Endothelial cell of umbilical vein (primary cell): Measurements from ENCODE around the gene TNFAIP6. TPM values are rescaled to one million over a fixed set of nuclear protein-coding genes. Genes with fewer than 3 reads are reported as not detected.
"Not testable (repeated sequence)": the region's sequence is repeated elsewhere in the genome, so short reads cannot be mapped to it uniquely, and the experiment has no call there.

Experiments
- Bru-seq: library from RNA; stranded (reverse); fragments of 400-500 nt; gene quantifications from one replicate; lab custom pipeline; 2021; lab: Mats Ljungman, UMichigan
- BruChase-seq, 2 experiments: library from RNA; stranded (reverse); fragments of 400-500 nt; gene quantifications; one replicate each; lab custom pipeline; 2021; lab: Mats Ljungman, UMichigan
- BruUV-seq: library from RNA; stranded (reverse); fragments of 400-500 nt; replicated peaks from 2 replicates; lab custom pipeline; 2021; lab: Mats Ljungman, UMichigan
- CTCF ChIA-PET: fragments of 300-600, 350-600 bp; sonication (Branson Sonifier 250); formaldehyde crosslinking; loops from one replicate; lab custom pipeline; 2021; ENCODE audit warnings: antibody characterized with exemption, inconsistent platforms; lab: Charles Lee
- POLR2A ChIA-PET: fragments of 300-600, 350-600 bp; sonication (Branson Sonifier 250); formaldehyde crosslinking; loops from one replicate; lab custom pipeline; 2021; ENCODE audit warnings: antibody characterized with exemption, inconsistent platforms; lab: Charles Lee
- DNase-seq: peaks from one replicate; pipeline ENCODE4 v3.0.0-alpha.2; 2011; ENCODE audit warnings: low read depth, low spot score
- FAIRE-seq: peaks from 2 replicates; lab custom pipeline; 2011; peaks lifted over from hg19 to GRCh38; lab: Jason Lieb, UNC
- H2AFZ ChIP-seq: 2 replicates; pipeline ENCODE4 v1.6.0; 2012; ENCODE audit warnings: low read depth, low read length, control low read depth, inconsistent platforms
- H3K27ac ChIP-seq: 2 replicates; pipeline ENCODE4 v1.5.1; 2011; ENCODE audit warnings: low read depth, mild to moderate bottlenecking, control low read depth, low read length, moderate library complexity; ENCODE audit not compliant: insufficient read depth
- H3K27me3 ChIP-seq, 2 experiments: 2 replicates each; pipeline versions ENCODE4 v1.6.0 to v1.6.1; 2011; ENCODE audit warnings: low read length in 2 of 2, mixed read lengths in 1 of 2; ENCODE audit not compliant: control insufficient read depth in 2 of 2, insufficient read depth in 2 of 2
- H3K36me3 ChIP-seq, 2 experiments: 2 replicates in 1 of 2; 3 replicates in 1 of 2; pipeline ENCODE4 v1.5.1; 2011; ENCODE audit warnings: low read length in 2 of 2, mild to moderate bottlenecking in 1 of 2, moderate library complexity in 1 of 2; ENCODE audit not compliant: control insufficient read depth in 2 of 2, insufficient read depth in 2 of 2; ENCODE audit errors: extremely low read depth in 1 of 2
- H3K4me1 ChIP-seq: 3 replicates; pipeline ENCODE4 v1.5.1; 2011; ENCODE audit warnings: mild to moderate bottlenecking, low read length; ENCODE audit not compliant: control insufficient read depth, insufficient read depth; ENCODE audit errors: extremely low read depth
- H3K4me2 ChIP-seq: 2 replicates; pipeline ENCODE4 v1.6.1; 2011; ENCODE audit warnings: low read length, control low read depth, mixed read lengths; ENCODE audit not compliant: insufficient read depth
- H3K4me3 ChIP-seq, 3 experiments: fragments of 200-600 bp in 1 of 3; sonication (generic), shearing (Covaris generic) in 1 of 3; replicated peaks in 1 of 3; 2 replicates each; pipeline ENCODE4 v1.5.1; 2011 to 2016; ENCODE audit warnings: control low read depth in 3 of 3, low read length in 3 of 3, mild to moderate bottlenecking in 2 of 3, inconsistent platforms in 1 of 3, low read depth in 1 of 3, moderate library complexity in 1 of 3; ENCODE audit not compliant: insufficient read depth in 1 of 3
- H3K79me2 ChIP-seq: 2 replicates; pipeline ENCODE4 v1.6.0; 2012; ENCODE audit warnings: low read length, inconsistent platforms; ENCODE audit not compliant: control insufficient read depth, insufficient read depth
- H3K9ac ChIP-seq: replicated peaks from 2 replicates; pipeline ENCODE3; 2011; ENCODE audit warnings: low read length, control low read depth; ENCODE audit not compliant: insufficient read depth; ENCODE audit errors: extremely low read depth
- H3K9me1 ChIP-seq: replicated peaks from 3 replicates; pipeline ENCODE4 v1.6.0; 2011; ENCODE audit warnings: mild to moderate bottlenecking, low read length; ENCODE audit not compliant: control insufficient read depth, insufficient read depth; ENCODE audit errors: extremely low read depth
- H3K9me3 ChIP-seq: replicated peaks from 2 replicates; pipeline ENCODE4 v1.5.1; 2012; ENCODE audit warnings: low read length, inconsistent platforms; ENCODE audit not compliant: control insufficient read depth, insufficient read depth
- H4K20me1 ChIP-seq: replicated peaks from 2 replicates; pipeline ENCODE3; 2011; ENCODE audit warnings: mild to moderate bottlenecking, low read length; ENCODE audit not compliant: control insufficient read depth, insufficient read depth; ENCODE audit errors: extremely low read depth
- EZH2 ChIP-seq: IDR thresholded peaks from 2 replicates; pipeline ENCODE4 v1.6.1; 2012; ENCODE audit warnings: borderline replicate concordance, low read depth, mild to moderate bottlenecking, moderate library complexity, low read length, inconsistent platforms; ENCODE audit not compliant: severe bottlenecking
- FOS ChIP-seq: IDR thresholded peaks from 2 replicates; pipeline ENCODE4 v1.6.1; 2011; ENCODE audit warnings: mild to moderate bottlenecking, low read length, moderate library complexity, borderline replicate concordance; ENCODE audit not compliant: insufficient read depth
- GATA2 ChIP-seq: IDR thresholded peaks from 2 replicates; pipeline ENCODE4 v1.7.0; 2011; ENCODE audit warnings: low read depth, mild to moderate bottlenecking, moderate library complexity, mixed read lengths, low read length; ENCODE audit not compliant: insufficient read length, insufficient read depth
- JUN ChIP-seq: IDR thresholded peaks from 2 replicates; pipeline ENCODE4 v1.6.1; 2011; ENCODE audit warnings: borderline replicate concordance, low read depth; ENCODE audit not compliant: insufficient read length, insufficient read depth
- MYC ChIP-seq: IDR thresholded peaks from one replicate; pipeline ENCODE4 v1.6.1; 2011; ENCODE audit warnings: mild to moderate bottlenecking, low read depth, low read length
- POLR2A ChIP-seq: IDR thresholded peaks from 2 replicates; pipeline ENCODE4 v1.6.1; 2012; ENCODE audit warnings: low read depth, mild to moderate bottlenecking, control low read depth, low read length
- POLR2AphosphoS5 ChIP-seq: IDR thresholded peaks from 2 replicates; pipeline ENCODE4 v1.6.1; 2012; ENCODE audit warnings: low read depth, mild to moderate bottlenecking, control low read depth, low read length, moderate library complexity; ENCODE audit not compliant: insufficient read depth
- dilution Hi-C: fragments of 300-500 bp; cut with MboI; formaldehyde crosslinking; loops from one replicate; pipeline ENCODE4 v1.15.0; 2019; ENCODE audit warnings: low sequenced_read_pairs; ENCODE audit not compliant: extremely low pct_ligation_motif_present
- intact Hi-C: fragments of 100-400 bp; cut with micrococcal nuclease; formaldehyde crosslinking; loops from one replicate; pipeline ENCODE4 v1.10.0; 2022
- long read RNA-seq: library from polyadenylated mRNA; stranded (forward); transcript quantifications from one replicate; pipeline ENCODE4 v2.0.0, GENCODE V29; 2021
- polyA minus RNA-seq, 3 experiments: library from RNA; depleted of rRNA, polyadenylated mRNA; stranded (reverse); fragments of >200 nt; gene quantifications; 1 replicate in 1 of 3; 2 replicates in 2 of 3; pipeline ENCODE4 v1.2.3, GENCODE V29; 2011
- polyA plus RNA-seq, 4 experiments: library from polyadenylated mRNA; depleted of rRNA in 3 of 4; stranded (reverse) in 3 of 4; unstranded in 1 of 4; fragments of >200 nt; gene quantifications; 2 replicates each; pipeline versions ENCODE4 v1.2.1 to v1.2.3, GENCODE V29; 2011 to 2012; ENCODE audit warnings: missing spikeins in 1 of 4
- total RNA-seq: library from RNA; stranded (reverse); gene quantifications from 2 replicates; pipeline ENCODE4 v1.2.3, GENCODE V29; 2021
- TF ChIP-seq, protein P1 (sequence below): IDR thresholded peaks from 2 replicates; pipeline ENCODE4 v1.6.1; 2011; ENCODE audit not compliant: insufficient read depth, insufficient read length
- TF ChIP-seq, protein P2 (sequence below), 2 donors: IDR thresholded peaks; 1 replicate in 1 of 2; 2 replicates in 1 of 2; pipeline ENCODE4 v1.5.1; 2011; ENCODE audit warnings: low read length in 2 of 2, mild to moderate bottlenecking in 2 of 2, moderate library complexity in 2 of 2, control low read depth in 1 of 2, inconsistent platforms in 1 of 2, low read depth in 1 of 2; ENCODE audit not compliant: insufficient read depth in 1 of 2; ENCODE audit errors: extremely low read depth in 1 of 2

Gene TNFAIP6, protein sequence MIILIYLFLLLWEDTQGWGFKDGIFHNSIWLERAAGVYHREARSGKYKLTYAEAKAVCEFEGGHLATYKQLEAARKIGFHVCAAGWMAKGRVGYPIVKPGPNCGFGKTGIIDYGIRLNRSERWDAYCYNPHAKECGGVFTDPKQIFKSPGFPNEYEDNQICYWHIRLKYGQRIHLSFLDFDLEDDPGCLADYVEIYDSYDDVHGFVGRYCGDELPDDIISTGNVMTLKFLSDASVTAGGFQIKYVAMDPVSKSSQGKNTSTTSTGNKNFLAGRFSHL
- total RNA-seq (not detected in 2 replicates), polyA plus RNA-seq (not detected in 2 replicates), polyA minus RNA-seq (not detected in 2 replicates), Bru-seq, nascent RNA (percentile 8 among the genes with signal in this experiment), BruChase-seq, experiment 1, labeled RNA remaining after a 6-hour chase (not detected), BruChase-seq, experiment 2, labeled RNA remaining after a 2-hour chase (not detected)
- not detected in 2 replicates for polyA plus RNA-seq (2011; cell fraction: cytosol; rRNA removed)
- not detected in 2 replicates for polyA plus RNA-seq (2011; cell fraction: nucleus; rRNA removed)
- polyA plus RNA-seq (2012): not detected in 2 replicates
- not detected for polyA minus RNA-seq (2011; cell fraction: cytosol; rRNA and poly(A)+ RNA removed)
- not detected in 2 replicates for polyA minus RNA-seq (2011; cell fraction: nucleus; rRNA and poly(A)+ RNA removed)
- long read RNA-seq, partial matches to known transcripts: 0 of 1 reads
- long read RNA-seq, other reads (novel, unspliced or antisense): 1 of 1 reads

DNA sequence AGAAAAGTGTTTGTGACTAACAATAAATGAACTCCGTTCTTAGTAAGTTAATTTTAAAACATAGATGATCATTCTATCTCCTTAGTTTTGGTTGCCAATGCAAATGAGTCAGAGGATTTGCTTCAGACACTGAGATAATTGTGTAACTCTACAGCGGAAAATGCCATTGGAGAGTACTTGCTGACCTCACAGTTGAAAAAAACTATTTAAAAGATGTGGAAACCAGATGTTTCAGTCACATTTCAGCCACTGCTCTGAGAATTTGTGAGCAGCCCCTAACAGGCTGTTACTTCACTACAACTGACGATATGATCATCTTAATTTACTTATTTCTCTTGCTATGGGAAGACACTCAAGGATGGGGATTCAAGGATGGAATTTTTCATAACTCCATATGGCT is at the start of gene TNFAIP6:
TSS of gene TNFAIP6 (plus strand) at position 234 of the 400 bp plus-strand sequence. CDS start at position 309, 75 bp downstream.
- no peak within 1 kb of the TSS for H3K4me2 ChIP-seq
- BruUV-seq: no TSS peak
- TF ChIP-seq EZH2: no peak
- TF ChIP-seq JUN: no peak
- no peak for TF ChIP-seq POLR2AphosphoS5
- TF ChIP-seq POLR2A: no peak
- no peak for TF ChIP-seq GATA2
- TF ChIP-seq FOS: no peak
- TF ChIP-seq MYC: no peak
- TF ChIP-seq, protein P1, sequence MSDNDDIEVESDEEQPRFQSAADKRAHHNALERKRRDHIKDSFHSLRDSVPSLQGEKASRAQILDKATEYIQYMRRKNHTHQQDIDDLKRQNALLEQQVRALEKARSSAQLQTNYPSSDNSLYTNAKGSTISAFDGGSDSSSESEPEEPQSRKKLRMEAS: no peak
- TF ChIP-seq, protein P2, sequence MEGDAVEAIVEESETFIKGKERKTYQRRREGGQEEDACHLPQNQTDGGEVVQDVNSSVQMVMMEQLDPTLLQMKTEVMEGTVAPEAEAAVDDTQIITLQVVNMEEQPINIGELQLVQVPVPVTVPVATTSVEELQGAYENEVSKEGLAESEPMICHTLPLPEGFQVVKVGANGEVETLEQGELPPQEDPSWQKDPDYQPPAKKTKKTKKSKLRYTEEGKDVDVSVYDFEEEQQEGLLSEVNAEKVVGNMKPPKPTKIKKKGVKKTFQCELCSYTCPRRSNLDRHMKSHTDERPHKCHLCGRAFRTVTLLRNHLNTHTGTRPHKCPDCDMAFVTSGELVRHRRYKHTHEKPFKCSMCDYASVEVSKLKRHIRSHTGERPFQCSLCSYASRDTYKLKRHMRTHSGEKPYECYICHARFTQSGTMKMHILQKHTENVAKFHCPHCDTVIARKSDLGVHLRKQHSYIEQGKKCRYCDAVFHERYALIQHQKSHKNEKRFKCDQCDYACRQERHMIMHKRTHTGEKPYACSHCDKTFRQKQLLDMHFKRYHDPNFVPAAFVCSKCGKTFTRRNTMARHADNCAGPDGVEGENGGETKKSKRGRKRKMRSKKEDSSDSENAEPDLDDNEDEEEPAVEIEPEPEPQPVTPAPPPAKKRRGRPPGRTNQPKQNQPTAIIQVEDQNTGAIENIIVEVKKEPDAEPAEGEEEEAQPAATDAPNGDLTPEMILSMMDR (IDR thresholded peaks at IDR 0.05; ENCODE audit: extremely low read depth in 1 of 2, insufficient read depth in 1 of 2, low read depth in 1 of 2, low read length in 2 of 2): no peak
- H3K27ac ChIP-seq: no peak within 1 kb of the TSS
- ChIA-PET CTCF (no interaction called here), POLR2A (no interaction called here)
- no peaks in the 10 kb centered on the region for H3K9me1 ChIP-seq
- H3K9me3 ChIP-seq: no peaks in the 10 kb centered on the region
- no peaks in the 10 kb centered on the region for H3K27me3 ChIP-seq
- H3K9ac ChIP-seq: no peak within 1 kb of the TSS
- intact Hi-C loops (no loop called here), dilution Hi-C loops (no loop called here)
- H3K4me1 ChIP-seq: no peaks in the 10 kb centered on the region
- no peaks in the 10 kb centered on the region for H4K20me1 ChIP-seq
- FAIRE-seq (peak; percentile 40), DNase-seq (no peak)
- no peak within 1 kb of the TSS for H3K4me3 ChIP-seq
- no peaks in the 10 kb centered on the region for H3K36me3 ChIP-seq
- H3K79me2 ChIP-seq: no peaks in the 10 kb centered on the region
- no peak within 1 kb of the TSS for H2AFZ ChIP-seq

DNA sequence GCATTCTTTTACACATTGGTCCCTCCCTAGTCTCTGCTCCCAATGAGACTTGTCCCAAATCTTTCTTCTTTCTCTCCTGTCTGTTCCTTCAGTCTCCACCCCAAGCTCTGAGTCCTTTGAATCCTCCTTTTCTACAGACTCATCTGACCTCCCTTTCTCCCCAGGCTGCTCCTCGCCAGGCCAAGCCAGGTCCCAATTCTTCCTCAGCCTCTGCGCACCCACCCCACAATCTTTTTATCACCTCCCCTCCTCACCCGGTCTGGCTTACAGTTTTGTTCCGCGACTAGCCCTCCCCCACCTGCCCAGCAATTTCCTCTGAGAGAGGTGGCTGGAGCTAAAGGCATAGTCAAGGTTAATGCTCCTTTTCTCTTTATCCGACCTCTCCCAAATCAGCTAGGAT is 47.1 kb upstream of the TNFAIP6 start:
- FAIRE-seq, intact Hi-C loops, POLR2A ChIA-PET, dilution Hi-C loops, CTCF ChIA-PET, DNase-seq, H3K27ac ChIP-seq, H3K79me2 ChIP-seq, H4K20me1 ChIP-seq, BruUV-seq, H3K36me3 ChIP-seq, H3K9ac ChIP-seq, H2AFZ ChIP-seq, H3K4me1 ChIP-seq, H3K27me3 ChIP-seq, H3K9me3 ChIP-seq, H3K9me1 ChIP-seq, H3K4me3 ChIP-seq, H3K4me2 ChIP-seq: not testable (repeated sequence)
